Tibial artery (tissue), 4 donors: ENCODE results near the gene VMA21.

Experiments
- DNase-seq, 2 donors: peaks; one replicate each; pipeline ENCODE4 v3.0.0-alpha.2; 2019
- H3K27ac ChIP-seq, 2 donors: fragments of 200-600 bp; sonication (generic) in 1 of 2; 1 replicate in 1 of 2; 2 replicates in 1 of 2; pipeline ENCODE4 v1.5.1; 2018 to 2019; ENCODE audit warnings: mild to moderate bottlenecking in 1 of 2
- H3K27me3 ChIP-seq, 2 donors: fragments of 200-600 bp; sonication (generic) in 1 of 2; one replicate each; pipeline versions ENCODE4 v1.5.1 to v1.6.0; 2016 to 2019
- H3K36me3 ChIP-seq, 3 donors: fragments of 200-600 bp; sonication (generic) in 2 of 3; one replicate each; pipeline ENCODE4 v1.5.1; 2016 to 2019; ENCODE audit warnings: mild to moderate bottlenecking in 2 of 3
- H3K4me1 ChIP-seq, 4 donors: fragments of 200-600 bp; sonication (generic) in 2 of 4; 1 replicate in 3 of 4; 2 replicates in 1 of 4; pipeline ENCODE4 v1.5.1; 2016 to 2019
- H3K4me3 ChIP-seq, 2 donors: fragments of 200-600 bp; sonication (generic) in 1 of 2; 1 replicate in 1 of 2; 2 replicates in 1 of 2; pipeline ENCODE4 v1.5.1; 2018 to 2019; ENCODE audit warnings: mild to moderate bottlenecking in 2 of 2
- H3K9me3 ChIP-seq, 3 donors: fragments of 200-600 bp; sonication (generic) in 1 of 3; one replicate each; pipeline ENCODE4 v1.5.1; 2016 to 2019
- intact Hi-C: fragments of 100-400 bp; cut with DNase I; formaldehyde crosslinking; loops from one replicate; pipeline ENCODE4 v1.15.0; 2023; ENCODE audit warnings: low total_unique reads
- TF ChIP-seq, protein P1 (sequence below), 2 experiments: fragments of 200-600 bp in 1 of 2; fragments of 450-650 bp in 1 of 2; IDR thresholded peaks; one replicate each; pipeline ENCODE4 v1.5.1; 2017 to 2019; ENCODE audit warnings: antibody characterized with exemption in 2 of 2, mild to moderate bottlenecking in 1 of 2, moderate library complexity in 1 of 2

VMA21 gene

DNA sequence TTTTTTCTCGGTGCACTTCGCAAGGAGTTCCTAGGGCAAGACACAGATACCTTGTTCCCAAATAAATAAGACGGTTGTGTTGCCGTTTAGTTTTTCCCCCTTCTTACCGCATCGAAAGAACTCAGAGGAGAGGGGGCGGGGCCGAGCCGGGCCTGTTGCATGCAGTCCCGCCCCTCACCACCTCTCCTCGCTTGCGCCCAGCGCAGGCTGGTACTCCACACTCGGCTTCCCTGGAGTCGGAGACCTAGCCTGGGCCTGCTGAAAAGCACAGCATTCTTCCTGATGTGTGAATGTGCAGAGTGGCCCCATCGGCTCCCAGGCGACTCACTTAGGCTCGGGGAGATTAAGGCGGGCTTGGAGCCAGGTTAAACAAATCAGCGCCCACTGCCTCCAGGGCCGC, 26.1 kb upstream of the VMA21 start:
- no peaks in the 10 kb centered on the region for H3K36me3 ChIP-seq
- TF ChIP-seq, protein P1, sequence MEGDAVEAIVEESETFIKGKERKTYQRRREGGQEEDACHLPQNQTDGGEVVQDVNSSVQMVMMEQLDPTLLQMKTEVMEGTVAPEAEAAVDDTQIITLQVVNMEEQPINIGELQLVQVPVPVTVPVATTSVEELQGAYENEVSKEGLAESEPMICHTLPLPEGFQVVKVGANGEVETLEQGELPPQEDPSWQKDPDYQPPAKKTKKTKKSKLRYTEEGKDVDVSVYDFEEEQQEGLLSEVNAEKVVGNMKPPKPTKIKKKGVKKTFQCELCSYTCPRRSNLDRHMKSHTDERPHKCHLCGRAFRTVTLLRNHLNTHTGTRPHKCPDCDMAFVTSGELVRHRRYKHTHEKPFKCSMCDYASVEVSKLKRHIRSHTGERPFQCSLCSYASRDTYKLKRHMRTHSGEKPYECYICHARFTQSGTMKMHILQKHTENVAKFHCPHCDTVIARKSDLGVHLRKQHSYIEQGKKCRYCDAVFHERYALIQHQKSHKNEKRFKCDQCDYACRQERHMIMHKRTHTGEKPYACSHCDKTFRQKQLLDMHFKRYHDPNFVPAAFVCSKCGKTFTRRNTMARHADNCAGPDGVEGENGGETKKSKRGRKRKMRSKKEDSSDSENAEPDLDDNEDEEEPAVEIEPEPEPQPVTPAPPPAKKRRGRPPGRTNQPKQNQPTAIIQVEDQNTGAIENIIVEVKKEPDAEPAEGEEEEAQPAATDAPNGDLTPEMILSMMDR (IDR thresholded peaks at IDR 0.05): no peak
- no peak for DNase-seq
- H3K4me3 ChIP-seq: no peak overlapping the region
- intact Hi-C loops: no loop called here
- H3K4me1 ChIP-seq: no peaks in the 10 kb centered on the region
- peaks cover 0 to 2% of the 10 kb centered on the region in 2 donors for H3K27me3 ChIP-seq
- H3K9me3 ChIP-seq: no peaks in the 10 kb centered on the region
- no peak overlapping the region for H3K27ac ChIP-seq

DNA sequence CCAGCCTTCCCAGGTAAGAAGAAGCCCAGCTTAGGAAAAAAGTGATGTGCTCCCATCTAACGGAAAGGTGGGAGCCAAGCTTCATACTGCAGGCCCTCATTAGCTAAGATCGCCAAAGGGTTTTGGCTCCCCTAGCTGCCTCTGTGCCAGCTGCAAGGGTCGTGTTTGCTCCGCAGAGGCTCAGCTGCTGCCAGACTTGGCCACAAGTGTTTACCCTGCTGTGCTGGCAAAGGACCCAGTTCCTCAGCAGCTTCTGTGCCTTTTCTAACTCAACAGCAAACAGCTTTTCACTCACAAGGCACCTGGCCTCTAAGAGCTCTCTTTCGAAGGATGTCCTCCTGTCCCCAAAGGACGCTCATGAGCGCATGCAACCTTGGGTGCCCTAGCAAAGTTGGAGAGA, 12.2 kb upstream of the VMA21 start:
- no peak overlapping the region for H3K4me3 ChIP-seq
- intact Hi-C loops: no loop called here
- H3K27ac ChIP-seq: no peak overlapping the region
- TF ChIP-seq, protein P1 (IDR thresholded peaks at IDR 0.05): no peak
- H3K27me3 ChIP-seq: no peaks in the 10 kb centered on the region
- H3K9me3 ChIP-seq: no peaks in the 10 kb centered on the region
- H3K36me3 ChIP-seq: no peaks in the 10 kb centered on the region
- no peak for DNase-seq
- H3K4me1 ChIP-seq: no peaks in the 10 kb centered on the region

DNA sequence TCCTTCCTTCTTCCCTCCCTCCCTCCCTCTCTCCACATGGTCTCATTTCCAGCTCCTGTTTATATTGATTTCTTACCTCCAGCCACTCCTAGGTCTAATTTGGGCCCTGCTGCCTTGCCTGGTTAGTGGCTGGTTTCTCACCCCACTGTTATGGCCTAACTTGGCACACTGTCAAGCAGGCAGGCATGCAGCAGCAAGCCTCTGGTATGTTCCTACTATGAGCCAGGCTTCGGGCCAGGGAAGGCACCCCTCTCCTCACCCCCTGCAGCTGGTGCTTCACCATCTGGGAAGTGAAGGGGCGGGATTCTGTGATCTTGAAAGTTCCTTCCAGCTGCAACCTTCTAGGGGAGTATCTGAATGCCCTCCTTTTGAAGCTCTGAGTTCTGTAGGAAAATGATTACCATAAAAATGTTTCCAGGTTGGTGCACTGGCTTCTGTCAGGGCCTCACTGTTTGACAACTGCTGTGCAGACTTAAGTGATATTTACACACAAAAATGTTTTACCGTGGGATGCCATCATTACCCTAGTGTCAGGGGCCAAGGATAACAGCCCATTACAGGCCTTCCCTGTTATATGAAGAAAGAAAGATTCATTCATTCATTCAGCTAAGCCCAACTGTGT, 10.1 kb upstream of the VMA21 start:
- no peaks in the 10 kb centered on the region for H3K9me3 ChIP-seq
- TF ChIP-seq, protein P1 (IDR thresholded peaks at IDR 0.05): no peak
- H3K27me3 ChIP-seq: no peaks in the 10 kb centered on the region
- H3K27ac ChIP-seq: no peak overlapping the region
- H3K4me3 ChIP-seq: no peak overlapping the region
- intact Hi-C loops: no loop called here
- no peaks in the 10 kb centered on the region for H3K36me3 ChIP-seq
- H3K4me1 ChIP-seq: no peaks in the 10 kb centered on the region
- no peak for DNase-seq

DNA sequence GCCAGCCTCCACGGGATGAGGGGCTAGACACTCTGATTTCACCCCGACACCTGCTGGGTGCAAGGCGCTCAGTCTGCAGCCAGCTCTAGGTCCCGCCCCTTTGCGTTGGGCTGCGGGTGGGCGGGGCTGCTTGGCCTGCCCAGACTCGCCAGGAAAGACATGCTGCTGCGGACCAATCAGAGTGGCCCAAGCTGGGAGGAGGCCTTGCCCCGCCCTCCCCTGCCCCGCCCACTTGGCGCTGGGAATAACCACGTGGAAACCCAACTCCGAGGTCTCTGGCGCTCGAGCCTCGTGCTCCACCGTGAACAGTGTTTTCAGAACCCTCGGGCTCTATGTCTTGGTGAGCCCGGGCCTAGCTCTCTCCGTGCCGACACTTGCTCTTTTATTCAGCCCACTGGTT, 5.3 kb upstream of the VMA21 start:
- no peak overlapping the region for H3K27ac ChIP-seq
- H3K4me3 ChIP-seq: no peak overlapping the region
- TF ChIP-seq, protein P1 (IDR thresholded peaks at IDR 0.05): no peak
- no peaks in the 10 kb centered on the region for H3K27me3 ChIP-seq
- no peaks in the 10 kb centered on the region for H3K9me3 ChIP-seq
- intact Hi-C loops: loop anchor here (10.0 kb wide), 1 partner anchor 583 kb away; the partner anchor contains the start of gene GABRE
- no peaks in the 10 kb centered on the region for H3K36me3 ChIP-seq
- DNase-seq: no peak
- H3K4me1 ChIP-seq: peaks cover 0 to 10% (median 0%) of the 10 kb centered on the region in 4 donors

DNA sequence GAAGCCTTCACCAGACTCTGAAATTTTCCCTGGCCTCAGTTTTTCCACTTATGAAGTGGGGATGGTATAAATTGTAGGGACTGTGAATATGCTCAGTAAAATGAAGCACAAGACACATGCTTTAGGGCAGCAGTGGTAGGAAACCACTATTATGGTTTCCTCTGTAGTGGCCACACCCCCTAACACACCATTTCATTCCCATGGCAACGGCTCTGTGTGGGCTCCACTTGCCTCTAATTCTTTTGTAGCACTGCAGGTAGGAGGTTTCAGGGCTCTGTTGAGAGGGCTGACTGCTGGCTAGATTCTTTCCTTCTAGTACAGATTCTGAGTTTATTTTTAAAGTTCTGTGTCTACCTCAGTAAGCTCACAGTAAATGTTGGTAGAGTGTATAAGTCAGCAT, 3.5 kb upstream of the VMA21 start:
- no peak for DNase-seq
- Histone ChIP-seq H3K27ac (no peak overlapping the region), H3K4me3 (no peak overlapping the region), H3K9me3 (no peaks in the 10 kb centered on the region), H3K4me1 (peaks cover 0 to 13% (median under 1%) of the 10 kb centered on the region in 4 donors), H3K27me3 (no peaks in the 10 kb centered on the region), H3K36me3 (no peaks in the 10 kb centered on the region)
- TF ChIP-seq, protein P1 (IDR thresholded peaks at IDR 0.05): no peak
- intact Hi-C loops: loop anchor here (10.0 kb wide), 1 partner anchor 581 kb away; the partner anchor contains the start of gene GABRE
